Erythroblast (primary cell): ENCODE measurements around the gene FMN2.

ENCODE experiments used
- GATA1 ChIP-seq: IDR thresholded peaks from 2 replicates; pipeline ENCODE4 v1.6.1; 2011; ENCODE audit warnings: low read depth, mild to moderate bottlenecking, control low read depth, low read length, moderate library complexity
- POLR2A ChIP-seq: IDR thresholded peaks from 2 replicates; pipeline ENCODE4 v1.6.1; 2011; ENCODE audit warnings: mild to moderate bottlenecking, low read length

- TF ChIP-seq POLR2A (no peak), GATA1 (no peak)
These were observed 416.5 kb downstream of the FMN2 start for GRCh38 chr1:240508201-240508600.
